ENCODE data around the gene MYRIP.

DNA sequence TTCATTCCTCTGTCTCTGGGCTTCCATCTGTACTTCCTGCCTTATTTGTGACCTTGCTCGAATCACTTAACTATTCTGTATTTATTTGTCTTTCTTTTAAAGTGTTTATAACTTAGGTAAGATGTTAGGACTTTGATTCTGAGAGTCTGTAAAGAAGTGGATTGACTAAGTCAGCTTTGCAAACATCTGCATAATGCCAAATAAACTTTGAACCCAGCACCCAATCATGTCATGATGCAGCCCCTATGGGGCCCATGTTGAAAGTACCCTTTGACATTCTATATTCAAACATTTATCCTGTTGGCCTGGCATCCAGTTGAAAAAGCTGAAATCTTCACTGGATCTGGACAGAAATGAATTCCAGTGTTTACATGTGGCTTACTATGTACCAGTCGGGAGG lies 3.8 kb upstream of the MYRIP start:
- no peak for TF ChIP-seq POLR2A (IDR thresholded peaks at IDR 0.05)
- TF ChIP-seq, protein P1, sequence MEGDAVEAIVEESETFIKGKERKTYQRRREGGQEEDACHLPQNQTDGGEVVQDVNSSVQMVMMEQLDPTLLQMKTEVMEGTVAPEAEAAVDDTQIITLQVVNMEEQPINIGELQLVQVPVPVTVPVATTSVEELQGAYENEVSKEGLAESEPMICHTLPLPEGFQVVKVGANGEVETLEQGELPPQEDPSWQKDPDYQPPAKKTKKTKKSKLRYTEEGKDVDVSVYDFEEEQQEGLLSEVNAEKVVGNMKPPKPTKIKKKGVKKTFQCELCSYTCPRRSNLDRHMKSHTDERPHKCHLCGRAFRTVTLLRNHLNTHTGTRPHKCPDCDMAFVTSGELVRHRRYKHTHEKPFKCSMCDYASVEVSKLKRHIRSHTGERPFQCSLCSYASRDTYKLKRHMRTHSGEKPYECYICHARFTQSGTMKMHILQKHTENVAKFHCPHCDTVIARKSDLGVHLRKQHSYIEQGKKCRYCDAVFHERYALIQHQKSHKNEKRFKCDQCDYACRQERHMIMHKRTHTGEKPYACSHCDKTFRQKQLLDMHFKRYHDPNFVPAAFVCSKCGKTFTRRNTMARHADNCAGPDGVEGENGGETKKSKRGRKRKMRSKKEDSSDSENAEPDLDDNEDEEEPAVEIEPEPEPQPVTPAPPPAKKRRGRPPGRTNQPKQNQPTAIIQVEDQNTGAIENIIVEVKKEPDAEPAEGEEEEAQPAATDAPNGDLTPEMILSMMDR (IDR thresholded peaks at IDR 0.05), result no peak

All from testis (tissue), 2 donors.